EL (cell line): Measurements from ENCODE around the gene PSMD5.

Experiments used
- DNase-seq: peaks from one replicate; pipeline ENCODE4 v3.0.0-alpha.2; 2016

The PSMD5 gene

DNA sequence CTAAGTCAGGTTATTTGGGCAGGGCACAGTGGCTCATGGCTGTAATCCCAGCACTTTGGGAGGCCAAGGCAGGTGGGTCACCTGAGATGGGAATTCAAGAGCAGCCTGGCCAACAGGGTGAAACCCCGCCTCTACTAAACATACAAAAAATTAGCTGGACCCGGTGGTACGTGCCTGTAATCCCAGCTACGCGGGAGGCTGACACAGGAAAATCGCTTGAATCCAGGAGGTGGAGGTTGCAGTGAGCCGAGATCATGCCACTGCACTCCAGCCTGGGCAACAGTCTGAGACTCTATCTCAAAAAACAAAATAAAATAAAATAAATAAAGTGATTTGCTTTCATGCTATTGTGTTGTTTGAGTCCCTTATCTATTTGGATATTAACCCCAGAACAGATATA is 41.3 kb downstream of the PSMD5 start:
- DNase-seq = no peak

DNA sequence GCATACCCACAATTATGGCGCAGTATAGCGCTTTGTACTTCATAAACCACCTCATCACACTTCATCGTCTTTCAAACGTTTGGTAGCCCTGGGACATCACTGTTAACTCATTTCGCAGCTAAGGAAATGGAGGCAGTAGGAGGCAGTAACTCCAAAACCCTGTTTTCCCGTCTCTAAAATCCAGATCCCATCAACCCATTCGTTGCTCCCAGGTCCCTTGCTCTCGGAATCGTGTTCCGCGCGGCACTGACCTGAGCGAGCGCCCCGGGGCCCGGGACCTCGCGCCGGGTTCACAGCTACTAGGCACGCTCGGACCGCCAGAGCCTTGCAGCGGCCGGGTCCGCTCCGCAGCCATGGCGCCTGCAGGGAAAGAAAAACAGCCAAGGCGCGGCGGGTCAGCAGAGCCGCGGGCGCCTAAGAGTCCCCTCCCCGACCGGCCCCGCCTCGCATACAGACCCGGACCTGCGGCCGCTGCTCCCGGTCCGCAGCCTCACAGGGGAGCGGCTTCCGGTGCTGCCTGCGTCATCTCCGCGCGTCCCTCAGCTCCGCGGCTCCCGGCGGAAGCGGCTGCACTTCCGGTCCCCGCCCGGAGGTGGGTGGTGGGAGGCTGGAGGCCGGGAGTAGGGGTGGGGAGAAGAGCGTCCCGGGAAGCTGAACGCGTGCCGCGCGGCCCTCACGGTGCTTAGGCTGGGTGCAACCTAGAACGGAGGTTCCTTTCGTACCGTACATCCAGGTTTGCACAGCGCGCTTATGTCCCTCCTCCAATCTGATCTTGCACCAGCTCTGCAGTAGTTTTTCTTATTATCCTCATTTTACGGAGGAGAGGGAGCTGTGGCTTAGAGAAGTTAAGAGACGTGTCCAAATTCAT is 49.6 kb downstream of the PSMD5 start, which contains the start of gene FBXW2:
Gene FBXW2, minus strand, starts transcription at position 519 of the 868 bp plus-strand sequence. CDS start 5,158 bp downstream, outside the sequence.
- DNase-seq = peak; percentile 91

DNA sequence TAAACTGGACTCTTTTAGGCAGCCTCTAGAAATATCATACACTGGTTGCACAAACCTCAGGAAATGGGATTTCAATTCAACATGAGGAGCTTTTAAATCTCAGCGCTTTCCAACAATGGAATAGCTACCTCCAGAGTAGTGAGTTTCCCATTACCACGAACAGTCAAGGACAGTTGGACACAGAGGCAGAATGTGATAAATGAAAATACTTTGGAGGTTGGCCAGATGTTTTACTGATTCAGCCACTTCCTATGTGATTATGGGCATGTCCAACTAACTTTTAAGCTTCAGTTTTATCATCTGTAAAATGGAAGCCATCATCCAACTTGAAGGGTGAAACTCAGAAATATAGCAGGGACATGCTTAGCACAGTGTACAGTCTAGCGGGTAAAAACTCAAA is 51.6 kb downstream of the PSMD5 start:
- DNase-seq = peak; percentile 10

DNA sequence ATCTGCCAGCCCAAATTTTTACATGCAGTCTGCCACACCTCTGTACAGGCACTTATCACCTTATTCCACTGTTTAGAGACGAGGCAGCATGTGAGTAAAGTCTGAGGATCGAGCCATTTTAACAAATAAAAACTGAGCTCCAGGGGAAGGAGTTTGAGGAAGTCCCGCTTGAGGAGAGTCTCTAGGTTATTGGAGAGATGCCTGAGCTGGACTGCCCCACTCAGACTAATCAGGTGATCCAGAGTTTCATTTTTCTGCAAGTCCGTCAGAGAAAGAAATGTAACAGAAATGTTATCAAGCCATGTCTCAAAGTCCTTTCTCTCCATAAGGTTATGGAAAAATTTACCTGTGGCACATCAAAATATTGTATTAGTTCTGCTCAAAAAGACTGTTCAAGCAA is 54.8 kb downstream of the PSMD5 start:
- no peak for DNase-seq

DNA sequence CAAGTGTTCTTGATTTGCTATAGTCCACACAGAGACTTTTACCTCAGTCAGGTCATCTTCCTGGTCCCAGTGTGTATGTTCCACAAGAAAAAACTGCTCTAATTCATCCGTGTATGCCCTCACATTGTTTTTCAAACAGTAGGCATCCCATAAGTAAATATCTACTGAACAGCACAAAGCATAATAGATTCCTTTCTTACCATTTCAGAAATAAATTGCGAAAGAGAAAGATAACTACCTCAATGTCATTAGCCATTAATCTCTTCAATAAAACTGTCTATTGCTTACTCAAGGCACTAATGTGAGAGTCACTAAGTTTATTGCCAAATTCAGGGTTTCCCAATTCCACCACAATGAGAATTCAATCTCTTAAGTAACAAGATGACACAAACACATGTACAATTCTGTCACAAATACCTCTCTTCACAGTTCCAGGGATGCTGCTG is 59.1 kb downstream of the PSMD5 start:
- peak; percentile 40 for DNase-seq

DNA sequence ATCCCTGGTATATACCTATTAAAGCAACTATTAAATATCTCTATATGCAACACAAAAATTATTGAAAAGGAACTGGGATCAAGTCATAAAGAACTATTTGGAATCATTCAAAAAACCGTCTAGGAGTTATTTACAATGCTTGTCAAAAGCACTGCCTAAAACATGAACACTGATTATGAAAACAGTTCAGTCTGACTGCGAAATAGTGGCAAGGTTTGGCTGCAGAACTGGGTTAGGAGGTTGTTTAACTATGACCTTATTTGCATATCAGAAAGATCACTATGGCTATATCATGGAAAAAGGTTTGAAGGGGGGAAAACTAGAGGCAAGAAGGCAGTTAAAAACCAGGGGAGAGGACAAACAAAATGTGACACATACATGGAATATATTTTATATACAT is 61.5 kb downstream of the PSMD5 start:
- no peak for DNase-seq

DNA sequence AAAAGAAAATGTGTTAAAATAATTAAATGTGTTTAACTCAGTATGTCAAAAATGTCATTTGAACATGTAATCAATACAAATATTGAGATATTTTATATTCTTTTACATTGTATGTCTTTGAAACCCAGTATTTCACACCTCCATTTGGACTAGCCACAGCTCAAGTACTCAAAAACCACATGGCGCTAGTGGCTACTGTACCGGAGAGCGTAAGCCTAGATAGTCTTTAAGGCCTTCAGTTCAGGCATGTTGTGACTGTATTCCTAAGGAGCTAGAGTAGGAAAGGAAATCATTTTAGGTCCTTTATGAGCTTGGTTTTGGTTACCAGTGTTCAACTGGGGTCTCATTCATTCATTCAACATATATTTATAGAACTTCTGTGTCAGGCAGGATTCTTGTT is 62.4 kb downstream of the PSMD5 start:
- DNase-seq = no peak

DNA sequence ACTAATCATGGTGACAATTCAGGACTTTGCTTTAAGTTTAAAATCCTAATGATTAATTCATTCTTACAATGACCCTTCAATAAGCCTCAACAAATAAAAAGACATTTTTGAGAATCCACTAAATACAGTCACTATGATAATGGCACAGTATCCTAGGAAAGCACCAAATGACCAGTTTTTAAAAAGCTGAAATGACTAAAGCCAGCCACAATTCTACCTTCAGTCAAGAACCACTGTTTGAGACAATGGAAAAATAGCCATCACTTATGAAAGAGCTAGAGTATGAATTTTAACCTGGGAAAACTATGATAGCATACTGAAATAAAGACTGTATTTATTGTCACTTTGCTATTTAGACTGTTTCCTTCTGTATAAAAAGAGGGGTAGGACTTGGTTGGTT is 63.5 kb downstream of the PSMD5 start:
- no peak for DNase-seq

DNA sequence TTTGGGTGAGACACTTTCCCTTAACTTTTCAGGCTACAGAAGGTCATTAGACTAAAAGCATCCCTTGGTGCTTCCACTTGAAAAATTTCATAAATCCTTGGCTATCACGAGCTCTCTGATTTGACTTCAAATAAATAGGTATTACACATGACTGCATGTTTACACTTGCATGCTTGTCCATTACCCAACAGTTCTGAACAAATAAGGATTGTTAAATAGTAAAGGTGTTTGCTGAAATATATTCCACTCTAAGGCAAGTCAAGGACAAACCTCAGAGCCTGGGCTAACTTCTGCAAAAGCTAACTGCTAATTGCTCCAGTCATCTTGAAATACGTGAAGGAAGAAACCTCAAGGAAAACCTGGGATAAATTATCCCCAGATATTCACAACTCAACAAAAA is 64.0 kb downstream of the PSMD5 start:
- no peak for DNase-seq

DNA sequence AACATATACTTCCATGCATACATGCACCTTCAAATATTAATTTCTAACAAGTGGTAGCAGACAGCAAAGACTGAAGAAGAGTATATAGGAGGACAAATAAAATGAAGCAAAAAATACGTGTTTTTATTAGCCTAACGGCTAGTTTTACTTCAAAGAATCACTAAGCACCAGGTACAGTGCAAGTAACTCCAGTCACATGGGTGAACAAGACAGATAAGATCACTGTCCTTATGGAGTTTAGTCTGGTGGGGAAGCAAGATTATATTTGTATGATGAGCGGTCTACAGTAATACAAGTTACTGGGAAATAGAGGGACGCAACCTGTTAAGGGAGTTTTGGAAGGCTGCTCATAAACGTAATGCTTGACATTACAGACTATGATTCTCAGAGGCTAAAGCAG is 65.5 kb downstream of the PSMD5 start:
- DNase-seq = no peak

DNA sequence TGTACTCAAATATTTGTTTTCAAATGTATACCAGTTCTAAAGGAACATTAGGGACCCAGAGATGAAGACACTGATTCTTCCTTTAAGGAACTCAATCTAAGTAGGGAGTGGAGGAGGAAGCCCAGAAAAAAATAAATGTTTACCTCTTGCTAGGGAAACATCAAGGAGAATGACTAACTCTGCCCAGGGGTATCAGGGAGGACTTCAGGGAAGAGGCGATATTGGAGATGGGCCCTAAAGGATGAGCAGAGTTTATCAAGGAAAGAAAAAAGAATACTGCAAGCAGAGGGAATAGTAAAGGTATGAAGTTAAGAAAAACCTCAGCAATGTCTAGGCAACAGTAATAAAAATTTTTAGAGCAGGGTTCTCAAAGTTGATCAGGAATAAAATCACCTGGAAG is 65.9 kb downstream of the PSMD5 start:
- no peak for DNase-seq

DNA sequence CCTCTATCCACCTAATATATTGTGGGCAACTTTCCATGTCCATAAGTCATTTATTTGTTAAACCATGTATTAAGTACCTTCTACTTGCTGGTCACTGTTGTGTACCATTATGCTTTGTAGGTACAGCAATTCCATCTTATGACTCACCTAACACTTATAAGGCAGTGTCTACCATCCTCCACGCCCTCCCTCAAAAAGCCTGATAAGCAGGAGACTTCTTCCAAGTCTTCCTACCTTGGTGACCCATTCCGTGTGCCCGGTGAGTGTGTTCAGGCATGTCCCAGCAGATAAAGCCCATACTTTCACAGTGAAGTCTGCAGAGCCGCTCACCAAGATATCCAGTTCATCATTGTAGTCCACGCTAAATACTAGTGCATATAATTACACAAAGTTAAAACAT is 66.9 kb downstream of the PSMD5 start:
- DNase-seq = no peak

DNA sequence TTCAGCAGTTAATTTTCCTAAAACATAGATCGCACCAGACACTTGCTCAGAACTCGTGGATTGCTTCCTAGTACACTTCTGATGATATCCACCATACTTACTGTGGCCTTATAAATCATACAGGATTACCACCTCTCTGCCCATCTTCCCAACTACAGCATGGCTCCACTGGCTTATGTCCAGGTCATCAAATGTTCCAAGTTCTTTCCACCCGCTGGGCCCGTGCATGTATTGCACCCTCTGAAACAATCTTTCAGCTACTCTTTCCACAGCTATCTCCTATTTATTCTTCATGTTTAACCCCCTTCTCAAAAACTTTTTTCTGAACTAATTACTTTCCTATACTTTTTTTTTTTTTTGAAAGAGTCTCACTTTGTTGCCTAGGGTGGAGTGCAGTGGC is 68.0 kb downstream of the PSMD5 start:
- no peak for DNase-seq

DNA sequence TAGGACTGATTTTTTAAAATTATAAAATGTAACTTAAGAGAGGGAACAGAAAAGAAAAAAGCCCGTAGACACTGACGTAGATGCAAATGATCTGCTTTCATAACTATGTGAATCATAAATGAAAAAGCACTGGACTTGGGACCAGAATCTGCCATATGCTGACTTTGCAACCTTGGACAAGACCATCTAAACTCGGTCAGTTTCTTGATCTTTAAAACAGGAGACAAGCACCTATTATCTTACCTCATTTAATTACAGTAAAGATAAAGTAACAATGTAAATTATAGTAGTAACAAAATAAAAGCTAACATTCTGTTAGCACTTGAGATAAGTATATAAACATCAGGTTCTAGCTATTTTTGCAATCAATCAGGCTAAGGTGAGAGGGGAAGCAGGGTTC is 69.5 kb downstream of the PSMD5 start:
- no peak for DNase-seq

DNA sequence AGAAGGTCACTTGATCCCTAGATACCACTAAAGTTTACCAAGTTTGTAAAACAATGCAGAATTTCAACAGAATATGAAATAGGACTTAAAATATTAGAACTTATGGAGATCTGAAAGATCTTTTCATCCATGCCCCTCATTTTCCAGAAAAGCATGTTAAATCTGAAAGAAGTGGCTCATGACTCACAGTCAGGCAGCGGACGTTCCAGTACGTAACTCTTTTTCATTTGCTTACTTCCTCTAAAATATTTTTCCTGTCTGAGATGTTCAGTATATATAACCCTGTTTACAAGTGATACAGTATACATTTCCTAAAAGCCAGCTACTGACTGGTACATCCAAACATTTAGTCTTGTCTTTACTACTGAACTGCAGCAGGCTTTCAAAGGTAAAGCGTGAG is 71.8 kb downstream of the PSMD5 start:
- no peak for DNase-seq

DNA sequence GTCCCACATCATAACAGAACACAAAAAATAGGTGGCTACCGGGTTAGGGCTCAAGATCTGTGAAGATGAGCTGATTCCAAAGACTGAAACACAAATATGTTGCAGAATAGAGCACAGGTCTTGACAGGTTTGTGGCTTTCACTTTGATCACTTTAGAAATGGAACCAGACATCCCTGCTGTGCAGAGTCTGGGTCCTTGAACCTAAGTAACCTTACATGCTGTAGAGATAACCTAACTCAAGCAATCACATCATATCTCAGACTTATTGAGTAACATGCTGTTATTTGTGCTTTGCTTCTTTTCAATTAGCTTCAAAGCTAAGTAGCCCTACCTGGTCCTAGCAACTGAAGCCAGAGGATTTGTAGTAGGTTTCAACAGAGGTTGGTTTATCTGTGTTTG is 73.8 kb downstream of the PSMD5 start:
- DNase-seq = no peak

DNA sequence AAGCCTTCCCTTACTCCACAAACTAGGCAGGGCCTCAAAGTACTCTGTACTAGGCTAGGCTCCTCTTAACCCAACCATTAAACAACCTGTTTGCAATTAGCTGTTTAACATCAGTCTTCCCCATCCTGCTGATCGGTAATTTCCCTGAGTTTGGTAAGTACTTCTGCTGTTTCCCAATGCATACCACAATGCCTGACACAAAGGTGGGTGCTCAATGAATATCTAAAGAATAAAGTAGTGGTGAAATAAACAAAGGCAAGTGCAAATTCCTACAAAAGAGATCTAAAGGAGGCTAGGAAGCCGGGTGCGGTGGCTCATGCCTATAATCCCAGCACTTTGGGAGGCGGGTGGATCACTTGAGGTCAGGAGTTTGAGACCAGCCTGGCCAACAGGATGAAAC is 74.5 kb downstream of the PSMD5 start:
- no peak for DNase-seq

DNA sequence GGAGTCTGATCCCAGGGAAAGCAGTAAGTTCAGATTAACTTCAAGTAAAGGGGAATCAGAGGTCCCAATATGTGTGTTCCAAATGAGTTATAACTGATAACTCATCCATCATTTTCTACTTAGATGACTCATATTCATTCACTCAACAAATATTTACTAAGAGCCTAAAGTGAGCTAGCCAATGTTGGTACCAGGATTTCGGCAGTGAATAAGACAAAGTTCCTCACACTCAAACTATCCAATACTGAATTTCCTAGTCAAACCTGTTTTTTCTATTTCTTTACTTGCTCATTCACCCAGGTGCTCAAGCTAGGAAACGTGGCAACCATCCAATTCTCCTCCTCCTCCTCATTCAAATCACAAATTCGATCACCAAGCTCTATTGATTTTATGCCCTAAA is 75.3 kb downstream of the PSMD5 start:
- peak; percentile 4 for DNase-seq
